ENCODE measurements around the gene ANKRD11.
A peak's percentile ranks its signal among the peaks of the same experiment; 100 is the strongest.
"Not testable (repeated sequence)": the region's sequence is repeated elsewhere in the genome, so short reads cannot be mapped to it uniquely, and the experiment has no call there.

Gene ANKRD11

DNA sequence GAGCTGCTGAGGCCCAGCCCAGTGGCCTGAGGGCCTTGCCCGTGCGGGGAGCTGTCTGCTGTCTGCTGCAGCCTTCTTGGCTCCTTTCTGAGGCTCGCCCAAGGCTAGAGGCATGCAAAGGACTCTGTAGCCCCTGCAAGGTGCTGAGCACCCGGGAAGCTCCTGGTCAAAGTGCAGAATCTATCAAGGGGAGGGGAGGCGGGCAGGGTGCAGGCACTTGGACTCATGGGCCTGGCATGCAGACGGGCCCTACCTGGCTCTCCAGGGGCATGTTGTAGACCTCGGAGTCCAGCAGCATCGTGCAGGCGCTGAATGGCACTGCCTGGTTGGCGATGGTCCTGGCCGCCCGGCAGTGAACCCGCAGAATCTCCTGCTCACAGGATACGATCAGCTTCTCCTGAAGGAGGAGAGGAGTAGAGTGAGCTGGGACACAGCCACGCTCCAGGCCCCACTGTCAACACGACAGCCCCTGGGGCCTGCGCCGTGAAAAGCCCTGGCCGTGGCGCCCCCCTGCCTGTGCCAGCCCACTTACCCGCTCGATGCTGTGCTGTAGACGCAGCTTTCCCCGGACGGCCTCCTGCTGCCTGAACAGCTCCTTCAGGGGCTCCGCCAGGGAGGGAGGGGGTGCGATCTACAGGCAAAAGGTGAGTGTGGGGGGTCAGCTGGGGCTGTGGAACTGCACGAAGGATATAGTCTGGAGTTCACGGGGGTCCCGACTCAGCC lies 215.6 kb downstream of the ANKRD11 start:
- no peaks in the 10 kb centered on the region for H3K27me3 Mint-ChIP-seq
- peak overlapping the region; percentile 55 for H3K27ac Mint-ChIP-seq
- H3K4me1 Mint-ChIP-seq: peaks cover 4% of the 10 kb centered on the region
- peaks cover 3% of the 10 kb centered on the region for H3K36me3 Mint-ChIP-seq
- no peaks in the 10 kb centered on the region for H3K9me3 Mint-ChIP-seq
- no peak overlapping the region for H3K4me3 Mint-ChIP-seq

DNA sequence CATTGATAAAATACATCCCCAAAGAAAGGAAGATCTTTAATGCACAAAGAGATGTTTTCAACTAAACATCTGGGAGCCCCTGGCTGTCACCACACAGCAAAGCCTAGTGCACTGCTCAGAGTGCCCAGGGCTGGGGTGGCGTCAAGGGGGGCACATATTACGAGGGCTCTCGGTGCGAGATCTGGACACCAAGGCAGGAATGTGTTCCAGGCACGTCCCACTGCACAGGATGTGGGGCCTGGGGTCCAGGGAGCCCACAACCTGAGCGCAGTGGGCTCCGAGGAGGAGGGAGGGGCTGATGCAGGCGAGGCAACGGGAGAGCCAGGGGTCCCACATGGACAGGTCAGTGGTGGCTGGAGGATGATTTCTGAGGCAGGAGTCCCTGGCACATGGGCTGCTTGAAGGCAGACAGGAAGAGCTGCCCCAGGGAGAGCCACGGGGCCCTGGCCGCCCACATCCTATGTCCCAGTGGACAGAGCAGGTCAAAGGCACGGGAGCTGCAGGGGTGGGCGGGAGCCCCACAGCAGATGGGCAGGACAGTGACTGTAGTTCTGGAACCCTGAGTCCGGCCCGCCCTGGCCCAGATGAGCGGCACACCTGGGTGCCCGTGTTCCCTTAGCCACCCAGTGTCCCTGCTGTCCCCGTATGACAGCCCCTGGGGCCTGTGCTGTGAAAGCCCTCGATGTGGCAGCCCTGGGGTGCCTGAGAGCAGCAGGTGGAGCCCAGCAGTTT lies 216.5 kb downstream of the ANKRD11 start:
- Mint-ChIP-seq H3K27ac (peak overlapping the region; percentile 80), H3K4me1 (peaks cover 4% of the 10 kb centered on the region), H3K9me3 (no peaks in the 10 kb centered on the region), H3K27me3 (no peaks in the 10 kb centered on the region), H3K36me3 (peaks cover 3% of the 10 kb centered on the region), H3K4me3 (no peak overlapping the region)

DNA sequence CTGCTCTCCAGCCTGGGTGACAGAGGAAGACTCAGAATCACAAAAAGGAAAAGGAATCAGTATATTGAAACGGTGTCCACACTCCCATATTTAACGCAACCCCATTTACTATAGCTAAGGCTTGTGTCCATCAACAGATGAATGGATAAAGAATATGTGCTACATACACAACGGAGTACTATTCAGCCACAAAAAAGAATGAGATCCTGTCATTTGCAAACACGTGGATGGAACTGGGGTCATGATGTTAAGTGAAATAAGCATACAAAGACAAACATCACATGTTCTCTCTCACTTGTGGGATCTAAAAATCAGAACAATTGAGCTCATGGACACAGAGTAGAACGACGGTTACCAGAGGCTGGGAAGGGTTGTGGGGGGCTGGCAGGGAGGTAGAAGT lies 217.7 kb downstream of the ANKRD11 start:
- no peak overlapping the region for H3K4me3 Mint-ChIP-seq
- H3K27ac Mint-ChIP-seq: no peak overlapping the region
- peaks cover 3% of the 10 kb centered on the region for H3K36me3 Mint-ChIP-seq

DNA sequence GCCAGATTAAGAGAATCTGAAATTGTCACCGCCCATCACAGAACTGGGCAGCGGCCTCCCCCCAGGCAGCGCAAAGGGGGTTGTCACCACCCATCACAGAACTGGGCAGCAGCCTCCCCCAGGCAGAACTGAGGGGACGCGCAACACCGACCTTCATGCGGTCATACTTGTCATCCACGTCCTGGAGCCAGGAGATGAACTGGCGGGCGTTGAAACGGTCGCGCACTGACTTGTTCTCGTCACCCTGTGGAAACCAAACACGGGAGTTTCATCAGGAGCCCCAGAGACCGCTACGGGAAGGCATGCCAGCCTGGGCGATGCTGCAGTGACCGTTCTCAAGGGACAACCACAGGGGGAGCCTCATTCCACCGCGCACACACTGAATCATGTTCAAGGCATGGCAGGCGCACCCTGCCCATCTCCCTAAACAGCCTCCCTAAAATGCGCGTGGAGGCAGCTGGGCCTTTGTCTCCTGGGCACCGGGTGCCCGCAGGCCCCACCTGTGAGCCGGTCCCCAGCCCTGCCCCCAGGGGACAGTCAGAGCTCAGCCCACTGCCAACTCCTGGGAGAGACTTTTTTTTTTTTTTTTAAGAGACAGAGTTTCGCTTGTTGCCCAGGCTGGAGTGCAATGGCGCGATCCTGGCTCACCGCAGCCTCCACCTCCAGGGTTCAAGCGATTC lies 219.6 kb downstream of the ANKRD11 start:
- Mint-ChIP-seq H3K4me1 (peaks cover 4% of the 10 kb centered on the region), H3K36me3 (peaks cover 3% of the 10 kb centered on the region), H3K27me3 (no peaks in the 10 kb centered on the region), H3K27ac (no peak overlapping the region), H3K9me3 (no peaks in the 10 kb centered on the region), H3K4me3 (no peak overlapping the region)

More for the DNA sequence above, 217.7 kb downstream of the ANKRD11 start:
- Mint-ChIP-seq H3K27me3 (no peaks in the 10 kb centered on the region), H3K4me1 (peaks cover 4% of the 10 kb centered on the region), H3K9me3 (no peaks in the 10 kb centered on the region)

DNA sequence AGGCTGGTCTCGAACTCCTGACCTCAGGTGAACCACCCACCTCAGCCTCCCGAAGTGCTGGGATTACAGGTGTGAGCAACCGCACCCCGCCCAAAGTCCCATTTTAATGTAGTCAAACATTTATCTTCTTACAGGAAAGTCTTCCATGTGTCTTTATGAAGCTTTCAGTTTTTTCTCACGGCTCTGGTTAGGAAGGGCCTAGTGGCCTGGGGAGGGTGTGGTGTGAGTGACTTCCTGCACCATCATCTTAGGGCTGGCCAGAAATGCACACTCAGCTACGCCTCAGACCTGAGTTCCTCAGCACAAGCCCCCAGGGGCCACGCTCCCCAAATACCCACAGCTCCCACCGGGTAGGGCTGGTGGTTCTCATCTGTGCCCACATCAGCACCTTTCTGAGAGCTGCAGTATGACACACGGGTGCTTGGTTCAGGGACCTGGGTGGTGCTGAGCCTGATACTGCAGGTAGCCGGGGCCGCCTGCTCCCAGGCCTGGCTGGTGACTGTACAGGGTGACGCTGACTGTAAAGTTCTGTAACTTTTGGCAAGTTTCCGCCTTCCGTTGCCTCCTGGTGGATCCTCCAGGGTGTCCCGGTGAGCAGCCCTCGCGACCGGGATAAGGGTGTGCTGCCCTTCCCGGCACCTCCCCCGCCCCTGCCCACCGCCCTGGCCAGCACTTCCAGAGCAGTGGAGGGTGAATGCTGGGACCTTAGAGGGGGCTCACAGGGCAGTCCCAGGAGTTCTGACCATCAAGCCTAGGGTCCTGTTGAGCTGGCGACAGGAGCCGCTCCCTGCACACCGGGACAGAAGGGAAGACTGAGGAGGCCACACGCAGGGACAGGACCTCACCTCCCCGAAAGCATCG lies 220.3 kb downstream of the ANKRD11 start:
- Mint-ChIP-seq H3K4me1 (peaks cover 4% of the 10 kb centered on the region), H3K9me3 (no peaks in the 10 kb centered on the region), H3K27me3 (no peaks in the 10 kb centered on the region), H3K4me3 (no peak overlapping the region), H3K27ac (no peak overlapping the region), H3K36me3 (peaks cover 3% of the 10 kb centered on the region)

DNA sequence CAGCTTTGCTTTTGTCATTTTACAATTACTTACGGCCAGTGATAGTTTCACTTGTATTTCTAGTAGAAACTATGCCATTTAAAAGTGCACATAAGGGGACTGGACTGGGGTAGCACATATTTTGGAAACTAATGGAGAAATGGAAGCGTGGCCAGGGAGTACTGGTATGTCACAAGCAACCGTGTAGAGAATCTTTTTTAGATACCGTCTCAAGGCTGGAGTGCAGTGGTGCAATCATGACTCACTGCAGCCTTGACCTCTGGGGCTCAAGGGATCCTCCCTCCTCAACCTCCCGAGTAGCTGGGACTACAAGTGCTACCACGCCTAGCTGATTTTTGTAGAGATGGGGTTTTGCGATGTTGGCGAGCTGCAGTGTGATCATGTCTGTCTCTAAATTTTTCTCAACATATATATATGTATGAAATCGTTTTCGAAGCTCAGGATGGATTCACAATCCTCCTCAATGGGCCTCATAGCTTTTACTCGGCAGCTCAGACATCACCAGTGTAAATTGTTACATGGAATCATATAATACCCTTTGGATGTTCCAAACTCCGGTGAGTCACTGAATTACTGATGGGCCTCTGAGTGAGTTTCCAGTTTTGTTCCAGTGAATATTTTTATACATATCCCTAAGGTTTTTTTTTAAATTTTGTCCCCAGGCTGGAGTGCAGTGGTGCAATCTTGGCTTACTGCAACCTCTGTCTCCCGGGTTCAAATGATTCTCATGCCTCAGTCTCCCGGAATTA lies 221.2 kb downstream of the ANKRD11 start:
- no peaks in the 10 kb centered on the region for H3K9me3 Mint-ChIP-seq
- H3K36me3 Mint-ChIP-seq: peaks cover 3% of the 10 kb centered on the region
- H3K4me3 Mint-ChIP-seq: no peak overlapping the region
- no peak overlapping the region for H3K27ac Mint-ChIP-seq
- H3K27me3 Mint-ChIP-seq: no peaks in the 10 kb centered on the region
- peaks cover 4% of the 10 kb centered on the region for H3K4me1 Mint-ChIP-seq

DNA sequence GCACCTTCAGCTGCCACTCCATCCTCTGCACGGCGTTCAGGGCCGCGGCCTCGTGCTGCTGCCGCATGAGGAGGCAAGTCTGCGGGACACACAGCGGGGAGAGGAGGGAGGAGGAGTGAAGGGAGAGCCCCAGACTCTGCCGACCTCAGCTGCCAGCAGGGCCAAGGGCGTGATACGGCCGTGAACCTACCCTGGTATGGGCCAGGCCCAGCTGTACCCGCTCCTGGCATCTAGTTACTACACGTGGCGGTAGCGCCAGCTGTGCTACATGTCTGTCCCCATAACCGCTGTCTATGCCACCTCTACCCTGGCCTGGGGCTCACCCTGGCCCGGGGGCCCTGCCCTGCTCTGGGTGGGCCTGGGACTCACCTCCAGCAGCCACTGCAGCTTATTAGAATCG lies 221.8 kb downstream of the ANKRD11 start:
- Mint-ChIP-seq H3K4me1 (peaks cover 4% of the 10 kb centered on the region), H3K4me3 (no peak overlapping the region), H3K36me3 (peaks cover under 1% of the 10 kb centered on the region), H3K27ac (no peak overlapping the region), H3K9me3 (no peaks in the 10 kb centered on the region), H3K27me3 (no peaks in the 10 kb centered on the region)

DNA sequence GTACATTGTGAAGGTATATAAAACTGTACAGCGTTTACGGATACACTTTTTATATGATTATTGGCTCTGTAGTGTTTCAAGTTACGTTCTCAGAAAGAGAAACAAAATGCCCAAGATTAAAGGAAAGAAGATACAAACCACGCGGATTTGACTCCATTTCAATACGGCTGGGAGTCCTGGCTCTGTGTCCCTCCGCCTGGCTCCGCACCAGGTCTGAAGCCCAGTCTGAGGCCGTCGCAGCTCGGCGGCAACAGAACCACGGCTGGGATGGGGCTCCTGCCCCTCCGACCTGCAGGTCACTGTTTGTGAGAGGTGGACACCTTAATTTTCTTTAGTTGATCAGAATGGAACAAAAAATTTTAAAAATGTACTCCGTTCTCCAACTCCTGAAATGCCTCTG lies 222.6 kb downstream of the ANKRD11 start:
- H3K4me3 Mint-ChIP-seq, H3K4me1 Mint-ChIP-seq, H3K27ac Mint-ChIP-seq, H3K27me3 Mint-ChIP-seq, H3K9me3 Mint-ChIP-seq, H3K36me3 Mint-ChIP-seq: not testable (repeated sequence)

DNA sequence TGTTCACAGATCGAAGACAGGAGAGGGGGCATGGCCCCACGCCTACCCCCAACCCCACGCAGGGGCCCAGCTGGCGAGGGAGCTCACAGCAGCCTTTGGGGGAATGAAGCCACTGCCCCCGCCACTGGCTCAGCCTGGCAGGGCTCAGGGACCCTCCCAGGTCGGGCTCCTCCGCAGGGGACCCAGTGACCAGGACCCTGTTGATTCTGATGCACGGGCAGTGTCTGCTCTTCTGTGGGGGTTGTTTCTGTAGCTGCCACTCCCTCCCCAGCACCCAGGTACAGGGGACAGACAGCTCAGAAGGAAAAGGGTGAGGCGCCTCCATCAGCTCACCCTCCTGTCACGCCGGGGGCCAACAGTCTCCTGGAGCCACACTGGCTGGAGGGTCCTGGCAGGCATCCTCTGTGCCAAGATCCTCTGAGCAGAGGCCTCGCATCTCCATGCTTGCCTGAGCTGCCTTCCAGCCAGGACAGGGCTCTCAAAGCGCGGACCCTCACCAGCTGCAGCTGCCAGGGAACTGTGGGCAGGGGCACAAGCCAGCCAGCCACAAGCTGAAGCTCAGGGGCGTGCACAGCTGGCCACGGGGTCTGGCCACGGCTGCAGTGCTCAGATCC lies 223.7 kb downstream of the ANKRD11 start:
- Mint-ChIP-seq H3K4me1 (peaks cover 1% of the 10 kb centered on the region), H3K9me3 (no peaks in the 10 kb centered on the region), H3K36me3 (no peaks in the 10 kb centered on the region), H3K4me3 (no peak overlapping the region), H3K27me3 (no peaks in the 10 kb centered on the region), H3K27ac (no peak overlapping the region)

DNA sequence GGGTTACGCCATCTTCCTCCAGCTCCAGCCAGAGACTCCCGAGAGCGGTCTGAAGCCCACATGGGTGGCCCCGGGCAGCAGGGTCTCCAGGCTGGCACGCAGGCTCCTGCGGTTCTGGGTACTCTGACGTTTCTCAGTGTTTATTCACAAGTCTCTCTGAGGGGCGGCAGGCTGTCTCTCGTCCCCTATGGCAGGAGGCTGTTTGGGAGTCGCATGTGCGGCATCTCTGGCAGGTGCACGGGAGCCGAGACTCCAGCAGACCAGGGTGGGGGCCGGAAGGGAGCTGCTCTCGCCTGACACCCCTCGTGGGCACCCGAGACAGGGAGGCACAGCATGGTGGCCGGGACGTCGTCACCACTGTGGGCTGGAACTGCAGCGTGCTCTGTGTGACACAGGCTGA lies 224.7 kb downstream of the ANKRD11 start:
- H3K4me1 Mint-ChIP-seq: no peaks in the 10 kb centered on the region
- no peaks in the 10 kb centered on the region for H3K27me3 Mint-ChIP-seq
- H3K9me3 Mint-ChIP-seq: no peaks in the 10 kb centered on the region
- no peaks in the 10 kb centered on the region for H3K36me3 Mint-ChIP-seq
- H3K4me3 Mint-ChIP-seq: no peak overlapping the region
- no peak overlapping the region for H3K27ac Mint-ChIP-seq

DNA sequence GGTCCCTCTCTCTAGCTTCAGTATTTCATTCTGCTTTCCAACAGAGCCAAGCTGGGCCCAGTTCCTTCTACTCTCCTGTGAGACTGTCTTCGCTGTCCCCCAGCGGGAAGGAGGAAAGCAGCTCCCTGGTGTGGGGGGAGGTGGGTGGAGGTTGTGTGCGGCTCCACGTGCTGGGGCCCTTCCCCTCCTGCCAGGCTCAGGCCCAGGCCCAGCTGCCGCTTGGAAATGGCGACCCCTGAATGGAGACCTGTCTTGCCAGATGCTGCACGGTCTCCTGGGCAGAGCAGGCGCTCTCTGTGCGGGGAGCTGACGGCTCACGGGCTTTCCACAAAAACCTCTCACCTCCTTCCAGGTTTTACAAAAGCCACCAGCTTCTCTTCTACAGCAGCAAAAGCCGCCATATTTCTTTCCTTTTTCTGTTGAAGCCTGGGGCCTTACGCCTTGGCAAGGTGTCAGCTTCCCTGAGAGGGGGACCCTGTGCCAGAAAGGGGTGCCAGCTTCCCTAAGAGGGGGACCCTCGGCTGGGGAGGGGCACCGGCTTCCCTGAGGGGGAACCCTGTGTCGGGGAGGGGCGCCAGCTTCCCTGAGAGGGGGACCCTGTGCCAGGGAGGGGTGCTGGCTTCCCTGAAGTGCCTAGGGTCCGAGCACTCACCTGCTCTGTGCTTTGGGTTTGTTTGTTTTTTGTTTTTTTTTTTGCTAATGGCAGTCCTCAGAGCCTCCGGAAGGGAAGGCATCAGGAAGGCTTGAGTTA lies 225.4 kb downstream of the ANKRD11 start:
- Mint-ChIP-seq H3K4me1 (no peaks in the 10 kb centered on the region), H3K9me3 (no peaks in the 10 kb centered on the region), H3K4me3 (no peak overlapping the region), H3K27me3 (no peaks in the 10 kb centered on the region), H3K27ac (peak overlapping the region; percentile 12), H3K36me3 (no peaks in the 10 kb centered on the region)

DNA sequence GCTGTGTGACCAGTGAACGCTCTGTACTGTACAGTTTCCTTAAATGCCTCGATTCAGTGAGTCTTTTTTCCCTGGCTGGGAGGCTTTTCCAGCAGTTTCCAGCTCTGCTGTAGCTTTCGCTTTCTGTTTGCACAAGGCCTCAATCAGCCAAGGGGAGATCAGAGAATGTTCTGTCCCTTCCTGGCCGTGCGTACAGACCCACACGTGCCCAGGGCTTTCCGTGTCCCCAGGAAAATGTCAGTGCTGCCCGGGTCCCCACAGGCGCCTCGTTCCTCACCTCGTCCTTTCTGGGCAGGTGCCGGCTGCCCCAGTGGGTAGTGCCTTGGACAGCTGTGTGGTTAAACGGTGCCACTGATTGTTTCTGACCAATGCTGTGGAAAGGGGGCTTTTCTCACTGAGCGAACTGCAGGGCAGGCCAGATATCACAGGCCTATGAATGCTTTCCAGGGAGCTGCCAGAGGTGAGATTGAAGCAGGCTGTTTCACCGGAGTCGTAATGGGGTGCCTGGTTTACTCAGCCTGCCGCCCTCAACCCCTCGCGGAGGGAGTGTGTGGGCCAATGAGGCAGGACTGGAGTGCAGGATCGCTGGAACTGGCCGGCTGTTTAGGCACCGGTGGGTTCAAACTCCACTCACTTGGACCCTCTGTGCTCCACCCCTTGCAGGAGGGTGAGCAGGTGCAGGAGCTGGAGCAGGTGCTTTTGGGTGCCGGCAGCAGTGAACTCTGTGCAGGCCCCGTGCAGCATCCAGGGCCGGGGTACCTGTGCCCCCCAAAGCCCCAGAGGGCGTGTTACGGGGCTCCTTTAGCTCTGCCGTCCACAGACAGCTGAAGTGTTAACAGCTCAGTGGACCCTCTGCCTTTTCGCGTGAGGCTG lies 228.4 kb downstream of the ANKRD11 start:
- H3K4me3 Mint-ChIP-seq: no peak overlapping the region
- peaks cover 11% of the 10 kb centered on the region for H3K4me1 Mint-ChIP-seq
- H3K36me3 Mint-ChIP-seq: no peaks in the 10 kb centered on the region
- no peaks in the 10 kb centered on the region for H3K9me3 Mint-ChIP-seq
- H3K27ac Mint-ChIP-seq: peak overlapping the region; percentile 25
- peaks cover 6% of the 10 kb centered on the region for H3K27me3 Mint-ChIP-seq

DNA sequence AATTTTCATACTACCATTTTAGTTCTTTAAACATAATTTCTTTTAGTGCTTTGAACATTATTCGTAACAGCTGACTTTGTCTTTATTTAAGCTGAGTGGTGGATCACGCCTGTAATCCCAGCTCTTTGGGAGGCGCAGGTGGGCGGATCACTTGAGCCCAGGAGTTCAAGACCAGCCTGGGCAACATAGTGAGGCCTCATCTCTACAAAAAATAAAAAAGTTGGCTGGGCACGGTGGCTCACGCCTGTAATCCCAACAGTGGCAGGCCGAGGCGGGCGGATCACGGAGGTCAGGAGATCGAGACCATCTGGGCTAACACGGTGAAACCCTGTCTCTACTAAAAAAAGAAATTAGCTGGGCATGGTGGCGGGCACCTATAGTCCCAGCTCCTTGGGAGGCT lies 230.5 kb downstream of the ANKRD11 start:
- not testable (repeated sequence) for H3K4me3 Mint-ChIP-seq, H3K36me3 Mint-ChIP-seq, H3K27me3 Mint-ChIP-seq, H3K9me3 Mint-ChIP-seq, H3K27ac Mint-ChIP-seq
- peaks cover 16% of the 10 kb centered on the region for H3K4me1 Mint-ChIP-seq
